ENCODE measurements around the gene PLXND1.

PLXND1 gene

GRCh38 chr3:129629011-129629410 lies 22.5 kb upstream of the PLXND1 start:
- DNase-seq (ENCODE audit: low read depth, low spot score), result no peak
- TF ChIP-seq CTCF (IDR thresholded peaks at IDR 0.05; ENCODE audit: insufficient read depth, low read length, missing control alignments), result no peak
- CTCF ChIA-PET, result interaction anchor here (0.6 to 4.9 kb wide), 12 partner anchors 9 to 313 kb away, joined by 3 to 59 read pairs (median 10); no protein-coding TSS in a partner anchor
- H3K4me3 ChIP-seq (ENCODE audit: low read depth, low read length), result no peak overlapping the region
- POLR2A ChIA-PET, result no interaction called here

GRCh38 chr3:129628169-129628522 lies 21.7 kb upstream of the PLXND1 start:
- ChIA-PET POLR2A (no interaction called here), CTCF (interaction anchor here (1.0 to 4.9 kb wide), 22 partner anchors 10 to 470 kb away, joined by 3 to 59 read pairs (median 4); no protein-coding TSS in a partner anchor)
- H3K4me3 ChIP-seq (ENCODE audit: low read depth, low read length), result no peak overlapping the region; the same call in 1 of the 2 replicates
- no peak for DNase-seq (ENCODE audit: low read depth, low spot score)
- no peak for TF ChIP-seq CTCF (IDR thresholded peaks at IDR 0.05; ENCODE audit: insufficient read depth, low read length, missing control alignments)

- ChIA-PET CTCF (interaction anchor here (0.6 to 4.9 kb wide), 25 partner anchors 11 to 470 kb away, joined by 3 to 59 read pairs (median 4); no protein-coding TSS in a partner anchor), POLR2A (interaction anchor here (1.2 to 1.5 kb wide), 2 partner anchors 19 to 137 kb away, joined by 3 to 5 read pairs; no protein-coding TSS in a partner anchor)
- H3K4me3 ChIP-seq (ENCODE audit: low read depth, low read length), result peak overlapping the region; percentile 50
- no peak for DNase-seq (ENCODE audit: low read depth, low spot score)
- peak; percentile 75 for TF ChIP-seq CTCF (IDR thresholded peaks at IDR 0.05; ENCODE audit: insufficient read depth, low read length, missing control alignments)
These were observed 21.1 kb upstream of the PLXND1 start for GRCh38 chr3:129627350-129628168.

GRCh38 chr3:129626744-129627349 lies 20.4 kb upstream of the PLXND1 start:
- ChIA-PET CTCF (interaction anchor here (0.6 to 4.9 kb wide), 14 partner anchors 14 to 307 kb away, joined by 3 to 59 read pairs (median 4); no protein-coding TSS in a partner anchor), POLR2A (interaction anchor here (0.7 to 1.5 kb wide), 3 partner anchors 18 to 137 kb away, joined by 3 to 5 read pairs (median 3); no protein-coding TSS in a partner anchor)
- no peak for DNase-seq (ENCODE audit: low read depth, low spot score)
- no peak for TF ChIP-seq CTCF (IDR thresholded peaks at IDR 0.05; ENCODE audit: insufficient read depth, low read length, missing control alignments)
- peak overlapping the region; percentile 50 for H3K4me3 ChIP-seq (ENCODE audit: low read depth, low read length)

GRCh38 chr3:129625072-129625874 lies 18.8 kb upstream of the PLXND1 start:
- DNase-seq (ENCODE audit: low read depth, low spot score), result no peak
- no peak overlapping the region for H3K4me3 ChIP-seq (ENCODE audit: low read depth, low read length)
- POLR2A ChIA-PET, result no interaction called here
- CTCF ChIA-PET, result interaction anchor here (0.7 to 4.9 kb wide), 7 partner anchors 133 to 675 kb away, joined by 3 to 59 read pairs (median 3); no protein-coding TSS in a partner anchor
- TF ChIP-seq CTCF (IDR thresholded peaks at IDR 0.05; ENCODE audit: insufficient read depth, low read length, missing control alignments), result no peak

All from AG04449 (cell line).